ENCODE results near the gene BMAL1. TPM values are rescaled to one million over a fixed set of nuclear protein-coding genes. Genes with fewer than 3 reads are reported as not detected.

Gene BMAL1
- total RNA-seq, 1 experiment from 2014 or later: 12.2 TPM

Other genes with a start within 250 kb of the BMAL1 start
- 42.2 and 42.6 TPM in 2 replicates for gene BTBD10, start 185.4 kb downstream of the BMAL1 start, total RNA-seq (2014; rRNA removed)
- not detected in 2 replicates for gene PTH, start 218.2 kb downstream of the BMAL1 start, total RNA-seq (2014; rRNA removed)